HUES48 (cell line): ENCODE data around the gene PLEKHG2.

Experiments
- H3K27ac ChIP-seq: one replicate; pipeline ENCODE4 v1.7.0; 2013; ENCODE audit warnings: low read depth, low read length, inconsistent platforms
- H3K27me3 ChIP-seq: 2 replicates; pipeline ENCODE4 v1.6.1; 2013; ENCODE audit warnings: mild to moderate bottlenecking, low read length; ENCODE audit not compliant: control insufficient read depth, insufficient read depth
- H3K36me3 ChIP-seq: 2 replicates; pipeline ENCODE4 v1.6.1; 2013; ENCODE audit warnings: low read length; ENCODE audit not compliant: control insufficient read depth, insufficient read depth
- H3K4me1 ChIP-seq: 2 replicates; pipeline ENCODE4 v1.6.1; 2013; ENCODE audit warnings: mild to moderate bottlenecking, low read length; ENCODE audit not compliant: control insufficient read depth, insufficient read depth
- H3K4me3 ChIP-seq: 2 replicates; pipeline ENCODE4 v1.5.1; 2013; ENCODE audit warnings: mild to moderate bottlenecking, low read depth, low read length
- H3K9ac ChIP-seq: 2 replicates; pipeline ENCODE4 v1.6.1; 2013; ENCODE audit warnings: mild to moderate bottlenecking, low read depth, low read length, moderate library complexity
- H3K9me3 ChIP-seq: 2 replicates; pipeline ENCODE4 v1.6.1; 2013; ENCODE audit warnings: low read length; ENCODE audit not compliant: control insufficient read depth, insufficient read depth

The PLEKHG2 gene

GRCh38 chr19:39469567-39469966 is 57.1 kb downstream of the PLEKHG2 start:
- Histone ChIP-seq H3K36me3 (peaks cover 94% of the 10 kb centered on the region), H3K9ac (no peak overlapping the region), H3K4me3 (no peak overlapping the region), H3K27me3 (no peaks in the 10 kb centered on the region), H3K27ac (no peak overlapping the region), H3K9me3 (no peaks in the 10 kb centered on the region), H3K4me1 (no peaks in the 10 kb centered on the region)

DNA sequence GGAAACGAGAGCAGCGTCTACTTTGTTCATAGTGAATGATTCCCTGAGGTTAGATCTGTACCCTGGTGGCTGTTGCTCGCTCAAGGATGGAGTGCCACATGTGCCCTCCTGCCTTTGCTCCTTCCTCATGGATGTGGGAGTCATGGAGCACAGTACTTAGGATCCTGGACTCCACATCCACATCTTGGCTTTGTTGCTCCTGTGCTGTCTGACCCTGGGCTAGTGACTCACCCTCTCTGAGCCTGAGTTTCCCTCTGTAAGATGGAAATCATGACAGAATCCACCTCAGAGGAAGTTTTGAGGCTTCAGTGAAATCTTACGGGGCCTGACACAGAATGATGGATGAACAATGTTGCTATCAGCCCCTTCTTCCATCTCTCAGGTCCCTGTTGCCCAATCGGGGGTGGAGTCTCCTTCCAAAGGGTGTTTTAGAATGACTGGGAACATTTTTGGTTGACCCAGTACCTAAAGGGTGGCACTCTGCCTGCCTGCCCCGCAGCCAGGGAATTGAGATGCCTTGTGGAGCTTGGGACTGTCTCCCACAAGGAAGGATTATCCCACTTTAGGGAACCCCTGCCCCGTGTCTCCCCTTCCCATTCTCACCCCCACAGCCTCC is 58.4 kb downstream of the PLEKHG2 start:
- H3K4me1 ChIP-seq: no peaks in the 10 kb centered on the region
- no peaks in the 10 kb centered on the region for H3K9me3 ChIP-seq
- no peak overlapping the region for H3K4me3 ChIP-seq
- peaks cover 90% of the 10 kb centered on the region for H3K36me3 ChIP-seq
- no peak overlapping the region for H3K27ac ChIP-seq
- no peak overlapping the region for H3K9ac ChIP-seq
- H3K27me3 ChIP-seq: no peaks in the 10 kb centered on the region

- H3K27ac ChIP-seq: no peak overlapping the region
- no peaks in the 10 kb centered on the region for H3K9me3 ChIP-seq
- no peak overlapping the region for H3K9ac ChIP-seq
- H3K36me3 ChIP-seq: peaks cover 91% of the 10 kb centered on the region
- no peaks in the 10 kb centered on the region for H3K4me1 ChIP-seq
- H3K4me3 ChIP-seq: no peak overlapping the region
- no peaks in the 10 kb centered on the region for H3K27me3 ChIP-seq
Observed at GRCh38 chr19:39471756-39472536, 59.5 kb downstream of the PLEKHG2 start.

- H3K9ac ChIP-seq: no peak overlapping the region
- H3K4me3 ChIP-seq: no peak overlapping the region
- H3K27ac ChIP-seq: no peak overlapping the region
- no peaks in the 10 kb centered on the region for H3K4me1 ChIP-seq
- no peaks in the 10 kb centered on the region for H3K27me3 ChIP-seq
- H3K9me3 ChIP-seq: no peaks in the 10 kb centered on the region
- peaks cover 83% of the 10 kb centered on the region for H3K36me3 ChIP-seq
Observed at GRCh38 chr19:39472746-39473442, 60.4 kb downstream of the PLEKHG2 start.

DNA sequence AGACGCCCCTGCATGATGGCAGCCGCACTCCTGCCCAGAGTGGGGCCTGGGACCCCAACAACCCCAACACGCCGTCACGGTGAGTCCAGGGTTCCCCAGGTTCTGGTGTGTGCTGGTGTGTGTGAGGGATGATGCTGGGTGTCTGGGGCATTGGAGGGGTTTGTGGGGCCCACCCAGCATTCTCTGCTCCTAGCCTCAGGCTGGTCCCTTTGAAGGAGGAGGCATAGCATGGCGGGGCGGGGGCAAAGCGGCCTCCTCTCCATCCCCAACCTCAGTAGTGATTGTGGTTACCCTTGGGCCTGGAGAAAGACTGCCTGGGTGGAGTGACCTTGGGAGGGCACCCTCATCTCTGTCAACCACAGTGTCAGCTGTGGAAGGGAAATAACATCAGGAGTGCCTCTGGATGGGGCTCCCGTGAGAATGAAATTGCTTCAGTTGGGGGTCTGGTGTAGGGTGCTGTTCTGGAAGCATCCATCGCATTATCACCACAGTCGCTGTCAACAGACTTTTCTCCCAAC is 61.0 kb downstream of the PLEKHG2 start:
- Histone ChIP-seq H3K4me3 (no peak overlapping the region), H3K9me3 (no peaks in the 10 kb centered on the region), H3K9ac (no peak overlapping the region), H3K27ac (no peak overlapping the region), H3K4me1 (no peaks in the 10 kb centered on the region), H3K27me3 (no peaks in the 10 kb centered on the region), H3K36me3 (peaks cover 77% of the 10 kb centered on the region)

- peaks cover 70% of the 10 kb centered on the region for H3K36me3 ChIP-seq
- H3K4me3 ChIP-seq: no peak overlapping the region
- H3K9ac ChIP-seq: no peak overlapping the region
- no peaks in the 10 kb centered on the region for H3K27me3 ChIP-seq
- H3K4me1 ChIP-seq: no peaks in the 10 kb centered on the region
- no peaks in the 10 kb centered on the region for H3K9me3 ChIP-seq
- no peak overlapping the region for H3K27ac ChIP-seq
Observed at GRCh38 chr19:39474139-39474620, 61.7 kb downstream of the PLEKHG2 start.

DNA sequence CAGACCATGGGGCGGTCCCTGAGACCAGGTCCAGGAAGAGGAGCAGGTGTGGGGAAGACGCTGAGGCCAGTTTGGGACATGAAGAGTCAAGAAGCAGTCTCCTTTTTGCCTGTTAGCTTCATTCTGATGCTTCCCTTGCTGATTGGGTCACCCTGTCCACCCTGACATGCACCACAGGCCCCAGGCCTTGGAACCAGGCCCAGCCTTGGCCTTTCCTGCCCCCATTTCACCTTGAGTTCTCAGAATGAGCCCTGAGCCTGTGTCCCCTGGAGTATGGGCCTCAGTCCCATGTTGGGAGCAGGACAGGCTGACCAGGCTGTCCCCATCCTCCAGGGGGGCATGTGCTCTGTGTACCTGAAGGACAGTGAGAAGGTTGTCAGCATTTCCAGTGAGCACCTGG is 63.3 kb downstream of the PLEKHG2 start:
- Histone ChIP-seq H3K4me1 (peaks cover 6% of the 10 kb centered on the region; the same call in 1 of the 2 replicates), H3K9me3 (no peaks in the 10 kb centered on the region), H3K27me3 (no peaks in the 10 kb centered on the region), H3K36me3 (peaks cover 55% of the 10 kb centered on the region), H3K27ac (no peak overlapping the region), H3K4me3 (no peak overlapping the region), H3K9ac (no peak overlapping the region)
